ENCODE measurements around the gene ZPBP2.
A peak's percentile ranks its signal among the peaks of the same experiment; 100 is the strongest.

The ZPBP2 gene

GRCh38 chr17:39861235-39861634, 6.8 kb upstream of the ZPBP2 start:
- TF ChIP-seq, protein P1, sequence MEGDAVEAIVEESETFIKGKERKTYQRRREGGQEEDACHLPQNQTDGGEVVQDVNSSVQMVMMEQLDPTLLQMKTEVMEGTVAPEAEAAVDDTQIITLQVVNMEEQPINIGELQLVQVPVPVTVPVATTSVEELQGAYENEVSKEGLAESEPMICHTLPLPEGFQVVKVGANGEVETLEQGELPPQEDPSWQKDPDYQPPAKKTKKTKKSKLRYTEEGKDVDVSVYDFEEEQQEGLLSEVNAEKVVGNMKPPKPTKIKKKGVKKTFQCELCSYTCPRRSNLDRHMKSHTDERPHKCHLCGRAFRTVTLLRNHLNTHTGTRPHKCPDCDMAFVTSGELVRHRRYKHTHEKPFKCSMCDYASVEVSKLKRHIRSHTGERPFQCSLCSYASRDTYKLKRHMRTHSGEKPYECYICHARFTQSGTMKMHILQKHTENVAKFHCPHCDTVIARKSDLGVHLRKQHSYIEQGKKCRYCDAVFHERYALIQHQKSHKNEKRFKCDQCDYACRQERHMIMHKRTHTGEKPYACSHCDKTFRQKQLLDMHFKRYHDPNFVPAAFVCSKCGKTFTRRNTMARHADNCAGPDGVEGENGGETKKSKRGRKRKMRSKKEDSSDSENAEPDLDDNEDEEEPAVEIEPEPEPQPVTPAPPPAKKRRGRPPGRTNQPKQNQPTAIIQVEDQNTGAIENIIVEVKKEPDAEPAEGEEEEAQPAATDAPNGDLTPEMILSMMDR (IDR thresholded peaks at IDR 0.05; ENCODE audit: extremely low read depth, missing control alignments): no peak
- no peak for DNase-seq (ENCODE audit: low spot score)

GRCh38 chr17:39863244-39863917, 4.6 kb upstream of the ZPBP2 start:
- DNase-seq (ENCODE audit: low spot score): no peak
- TF ChIP-seq, protein P1 (IDR thresholded peaks at IDR 0.05; ENCODE audit: extremely low read depth, missing control alignments): no peak

DNA sequence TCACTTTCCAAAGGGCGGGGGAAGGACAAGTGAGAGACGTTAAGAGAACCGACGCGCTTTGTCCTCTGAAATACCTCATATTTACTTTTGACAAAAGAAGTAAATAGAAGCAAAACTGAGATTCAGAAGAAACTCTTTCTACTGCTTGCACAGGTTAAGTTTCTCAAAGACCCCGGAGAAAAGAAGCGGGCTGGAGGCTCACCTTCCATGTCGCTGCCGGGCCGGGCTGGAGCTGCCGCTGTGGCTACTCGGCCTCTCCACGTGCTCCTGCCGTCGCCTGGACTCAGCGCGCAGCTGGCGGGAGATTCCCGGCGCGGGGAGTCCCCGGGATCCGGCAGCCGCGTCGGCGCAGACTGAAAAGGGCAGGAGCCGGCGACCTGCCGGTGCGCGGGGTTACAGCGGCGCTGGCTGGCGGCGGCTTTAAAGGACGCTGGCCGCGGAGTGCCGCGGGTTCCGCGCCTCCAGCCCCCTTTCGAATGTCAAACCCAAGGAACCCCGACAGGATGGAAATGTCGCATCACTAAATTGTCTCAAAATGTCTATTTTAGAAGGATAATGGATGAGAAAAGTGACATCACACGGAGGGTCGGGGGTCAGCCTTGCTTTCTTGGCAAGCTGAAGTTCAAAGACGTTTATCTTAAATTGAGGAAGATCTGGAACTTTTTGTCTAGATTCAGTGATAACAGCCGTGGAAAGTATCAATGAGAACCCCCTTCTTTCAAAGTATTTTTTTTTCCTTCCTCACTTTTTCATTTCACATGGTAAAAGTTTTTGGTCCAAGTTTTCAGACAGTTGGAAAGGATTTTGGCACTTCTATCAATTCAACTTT, 3.9 kb upstream of the ZPBP2 start, which contains the start of gene IKZF3:
TSS of gene IKZF3 (minus strand) at position 395 of the 829 bp plus-strand sequence. CDS start at position 209, 186 bp downstream.
- DNase-seq (ENCODE audit: low spot score): peak; percentile 76
- TF ChIP-seq, protein P1 (IDR thresholded peaks at IDR 0.05; ENCODE audit: extremely low read depth, missing control alignments): peak; percentile 59

DNA sequence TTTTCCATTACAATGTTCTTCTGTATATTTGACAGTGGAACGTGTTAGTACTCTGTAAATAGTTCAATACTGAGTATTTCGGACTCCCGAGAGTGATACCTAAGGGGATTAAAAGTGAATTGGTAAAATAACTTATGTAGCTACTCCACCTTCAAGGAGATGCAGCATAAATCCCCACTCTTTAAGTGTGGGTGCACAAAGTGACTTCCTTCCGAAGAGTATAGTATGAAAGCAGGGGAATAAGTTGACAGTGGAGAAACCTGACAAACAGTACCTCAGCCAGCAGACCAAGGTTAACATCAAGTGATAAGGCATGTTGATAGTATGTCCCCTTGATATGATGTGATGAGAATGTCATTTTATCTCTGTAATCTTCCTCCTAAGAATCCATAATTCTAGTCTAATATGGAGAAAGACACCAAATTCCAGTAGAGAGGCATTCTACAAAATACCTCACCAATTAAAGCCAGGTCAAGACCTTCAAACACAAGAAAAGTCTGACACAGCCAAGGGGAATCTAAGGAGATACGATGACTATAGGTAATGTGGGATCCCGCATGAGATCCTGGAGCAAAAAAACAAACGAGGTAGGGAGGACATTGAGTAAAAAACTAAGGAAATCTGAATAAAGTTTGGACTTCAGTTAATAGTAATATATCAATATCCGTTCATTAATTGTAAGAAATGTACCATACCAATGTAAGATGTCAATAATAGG, 1.8 kb upstream of the ZPBP2 start:
- TF ChIP-seq, protein P1 (IDR thresholded peaks at IDR 0.05; ENCODE audit: extremely low read depth, missing control alignments): no peak

GRCh38 chr17:39867084-39867879, 720 bp upstream of the ZPBP2 start:
- TF ChIP-seq, protein P1 (IDR thresholded peaks at IDR 0.05; ENCODE audit: extremely low read depth, missing control alignments): no peak
- peak; percentile 82 for DNase-seq (ENCODE audit: low spot score)

More for the DNA sequence above, 1.8 kb upstream of the ZPBP2 start:
- DNase-seq (ENCODE audit: low spot score): no peak

GRCh38 chr17:39868554-39868942, 546 bp downstream of the ZPBP2 start:
- no peak for DNase-seq (ENCODE audit: low spot score)
- TF ChIP-seq, protein P1 (IDR thresholded peaks at IDR 0.05; ENCODE audit: extremely low read depth, missing control alignments): no peak

All from GM20000 (cell line).